Mucosa of rectum (tissue), 2 donors: ENCODE measurements around the gene PLEKHA5.
"Not testable (repeated sequence)": the region's sequence is repeated elsewhere in the genome, so short reads cannot be mapped to it uniquely, and the experiment has no call there.

ENCODE experiments used
- H3K27ac ChIP-seq, 2 donors: one replicate each; pipeline ENCODE4 v1.7.0; 2013; ENCODE audit warnings: inconsistent platforms in 2 of 2, low read depth in 2 of 2, low read length in 2 of 2
- H3K27me3 ChIP-seq, 2 donors: one replicate each; pipeline ENCODE4 v1.7.0; 2013; ENCODE audit warnings: low read length in 2 of 2; ENCODE audit not compliant: control insufficient read depth in 2 of 2, insufficient read depth in 2 of 2
- H3K36me3 ChIP-seq, 2 donors: one replicate each; pipeline ENCODE4 v1.7.0; 2013; ENCODE audit warnings: low read length in 2 of 2; ENCODE audit not compliant: control insufficient read depth in 2 of 2, insufficient read depth in 2 of 2
- H3K4me1 ChIP-seq, 2 donors: one replicate each; pipeline ENCODE4 v1.7.0; 2013; ENCODE audit warnings: low read length in 2 of 2, mild to moderate bottlenecking in 1 of 2; ENCODE audit not compliant: control insufficient read depth in 2 of 2, insufficient read depth in 2 of 2
- H3K4me3 ChIP-seq, 2 donors: one replicate each; pipeline ENCODE4 v1.7.0; 2013; ENCODE audit warnings: low read length in 2 of 2
- H3K9ac ChIP-seq, 2 donors: one replicate each; pipeline ENCODE4 v1.7.0; 2013; ENCODE audit warnings: low read length in 2 of 2, low read depth in 1 of 2, mild to moderate bottlenecking in 1 of 2
- H3K9me3 ChIP-seq, 2 donors: one replicate each; pipeline ENCODE4 v1.7.0; 2013; ENCODE audit warnings: low read length in 2 of 2; ENCODE audit not compliant: control insufficient read depth in 2 of 2
- donor health status: healthy.
- donor health status: Normal muscosa, but diverticular disease.

PLEKHA5 gene

GRCh38 chr12:19390051-19390598 is 260.6 kb downstream of the PLEKHA5 start:
- H3K9ac ChIP-seq, result no peak overlapping the region
- no peaks in the 10 kb centered on the region for H3K27me3 ChIP-seq
- H3K4me3 ChIP-seq, result no peak overlapping the region
- no peaks in the 10 kb centered on the region for H3K36me3 ChIP-seq
- H3K9me3 ChIP-seq, result no peaks in the 10 kb centered on the region
- H3K4me1 ChIP-seq, result no peaks in the 10 kb centered on the region
- H3K27ac ChIP-seq, result no peak overlapping the region

- not testable (repeated sequence) for H3K4me1 ChIP-seq, H3K27ac ChIP-seq, H3K9ac ChIP-seq, H3K36me3 ChIP-seq, H3K27me3 ChIP-seq, H3K9me3 ChIP-seq, H3K4me3 ChIP-seq
These were observed 263.1 kb downstream of the PLEKHA5 start for GRCh38 chr12:19392644-19393043.

- Histone ChIP-seq H3K36me3 (no peaks in the 10 kb centered on the region), H3K9me3 (no peaks in the 10 kb centered on the region), H3K9ac (no peak overlapping the region), H3K27me3 (no peaks in the 10 kb centered on the region), H3K4me3 (no peak overlapping the region), H3K4me1 (no peaks in the 10 kb centered on the region), H3K27ac (no peak overlapping the region)
These were observed 264.9 kb downstream of the PLEKHA5 start for GRCh38 chr12:19394385-19394784.

GRCh38 chr12:19397534-19397933 is 268.0 kb downstream of the PLEKHA5 start:
- Histone ChIP-seq H3K9me3 (no peaks in the 10 kb centered on the region), H3K27me3 (no peaks in the 10 kb centered on the region), H3K4me1 (no peaks in the 10 kb centered on the region), H3K9ac (no peak overlapping the region), H3K4me3 (no peak overlapping the region), H3K27ac (no peak overlapping the region), H3K36me3 (no peaks in the 10 kb centered on the region)

- Histone ChIP-seq H3K4me1 (no peaks in the 10 kb centered on the region), H3K9me3 (no peaks in the 10 kb centered on the region), H3K4me3 (no peak overlapping the region), H3K27me3 (no peaks in the 10 kb centered on the region), H3K36me3 (no peaks in the 10 kb centered on the region), H3K27ac (no peak overlapping the region), H3K9ac (no peak overlapping the region)
These were observed 269.1 kb downstream of the PLEKHA5 start for GRCh38 chr12:19398376-19399363.

- not testable (repeated sequence) for H3K9ac ChIP-seq, H3K36me3 ChIP-seq, H3K27ac ChIP-seq, H3K27me3 ChIP-seq, H3K4me3 ChIP-seq, H3K4me1 ChIP-seq, H3K9me3 ChIP-seq
These were observed 271.2 kb downstream of the PLEKHA5 start for GRCh38 chr12:19400649-19401285.

- no peaks in the 10 kb centered on the region for H3K9me3 ChIP-seq
- no peak overlapping the region for H3K27ac ChIP-seq
- H3K4me1 ChIP-seq, result no peaks in the 10 kb centered on the region
- H3K36me3 ChIP-seq, result no peaks in the 10 kb centered on the region
- H3K27me3 ChIP-seq, result no peaks in the 10 kb centered on the region
- H3K9ac ChIP-seq, result no peak overlapping the region
- no peak overlapping the region for H3K4me3 ChIP-seq
These were observed 272.7 kb downstream of the PLEKHA5 start for GRCh38 chr12:19402211-19402610.

- Histone ChIP-seq H3K27me3 (no peaks in the 10 kb centered on the region), H3K36me3 (no peaks in the 10 kb centered on the region), H3K27ac (no peak overlapping the region), H3K9ac (no peak overlapping the region), H3K9me3 (no peaks in the 10 kb centered on the region), H3K4me3 (no peak overlapping the region), H3K4me1 (no peaks in the 10 kb centered on the region)
These were observed 273.4 kb downstream of the PLEKHA5 start for GRCh38 chr12:19402743-19403431.

GRCh38 chr12:19404242-19404880 is 274.8 kb downstream of the PLEKHA5 start:
- Histone ChIP-seq H3K27me3 (no peaks in the 10 kb centered on the region), H3K9me3 (no peaks in the 10 kb centered on the region), H3K4me1 (no peaks in the 10 kb centered on the region), H3K9ac (no peak overlapping the region), H3K36me3 (no peaks in the 10 kb centered on the region), H3K27ac (no peak overlapping the region), H3K4me3 (no peak overlapping the region)
